K562 (cell line): ENCODE results near the gene OPA3. TPM values are rescaled to one million over a fixed set of nuclear protein-coding genes. Genes with fewer than 3 reads are reported as not detected.

Experiments used
- ATAC-seq: fragments of 200-7000 bp; cut with Tn5 transposase; 3 replicates; pipeline ENCODE4 v1.9.1; 2020; ENCODE audit warnings: moderate library complexity
- BruUV-seq: library from RNA; stranded (reverse); fragments of 400-500 nt; replicated peaks from 2 replicates; lab custom pipeline; 2021; lab: Mats Ljungman, UMichigan
- CTCF ChIA-PET: fragments of 300-600 bp; formaldehyde crosslinking; extraction: SDS; loops from one replicate; lab custom pipeline; 2021; ENCODE audit warnings: low intra/inter-chr PET ratio; lab: Yijun Ruan, JAX
- POLR2A ChIA-PET: fragments of 300-600, 350-650 bp; sonication (Branson Sonifier 250); formaldehyde crosslinking; extraction: SDS; loops from one replicate; lab custom pipeline; 2021; ENCODE audit warnings: antibody characterized with exemption, inconsistent platforms; lab: Yijun Ruan, JAX
- DNase-seq, 4 experiments: peaks; one replicate each; pipeline versions ENCODE4 v3.0.0 to v3.0.0-alpha.2; 2011 to 2018; ENCODE audit warnings: low spot score in 3 of 4, mixed read lengths in 3 of 4; ENCODE audit errors: extremely low read depth in 1 of 4
- FAIRE-seq: peaks from 2 replicates; lab custom pipeline; 2011; peaks lifted over from hg19 to GRCh38; lab: Jason Lieb, UNC
- H2AFZ ChIP-seq: 2 replicates; pipeline ENCODE4 v1.6.0; 2011; ENCODE audit warnings: low read depth, low read length, control low read depth, inconsistent platforms
- H3K27ac ChIP-seq: fragments of 200-600 bp; 3 replicates; pipeline ENCODE4 v1.8.0; 2011; ENCODE audit warnings: low read depth, mild to moderate bottlenecking, control low read depth, inconsistent platforms, low read length, moderate library complexity, mixed read lengths; ENCODE audit errors: extremely low read depth
- H3K27me3 ChIP-seq, 2 experiments: fragments of 300-600 bp in 1 of 2; 2 replicates in 1 of 2; 3 replicates in 1 of 2; pipeline versions ENCODE4 v1.6.0 to v1.8.0; 2011; ENCODE audit warnings: inconsistent platforms in 2 of 2, low read length in 2 of 2, mild to moderate bottlenecking in 1 of 2, mixed read lengths in 1 of 2, moderate library complexity in 1 of 2; ENCODE audit not compliant: control insufficient read depth in 2 of 2, insufficient read depth in 2 of 2
- H3K36me3 ChIP-seq: fragments of 300-600 bp; 3 replicates; pipeline ENCODE4 v1.8.0; 2011; ENCODE audit warnings: mild to moderate bottlenecking, low read length, inconsistent platforms; ENCODE audit not compliant: control insufficient read depth, insufficient read depth
- H3K4me1 ChIP-seq, 2 experiments: fragments of 200-600 bp in 1 of 2; replicated peaks in 1 of 2; 2 replicates in 1 of 2; 3 replicates in 1 of 2; pipeline versions ENCODE4 v1.5.1 to v1.8.0; 2011; ENCODE audit warnings: inconsistent platforms in 2 of 2, low read length in 2 of 2, mild to moderate bottlenecking in 1 of 2, mixed read lengths in 1 of 2, moderate library complexity in 1 of 2; ENCODE audit not compliant: control insufficient read depth in 2 of 2, insufficient read depth in 2 of 2
- H3K4me2 ChIP-seq: 2 replicates; pipeline ENCODE4 v1.6.1; 2011; ENCODE audit warnings: low read length, control low read depth, inconsistent platforms, mixed read lengths; ENCODE audit not compliant: insufficient read depth
- H3K4me3 ChIP-seq: fragments of 200-600 bp; sonication (generic), shearing (Covaris generic); 2 replicates; pipeline ENCODE4 v1.5.1; 2016; ENCODE audit warnings: control low read depth, inconsistent platforms
- H3K79me2 ChIP-seq: fragments of 200-600 bp; 3 replicates; pipeline ENCODE4 v1.8.0; 2011; ENCODE audit warnings: low read length, inconsistent platforms; ENCODE audit not compliant: control insufficient read depth, insufficient read depth
- H3K9ac ChIP-seq, 2 experiments: 2 replicates each; pipeline versions ENCODE4 v1.6.0 to v1.6.1; 2011; ENCODE audit warnings: low read depth in 2 of 2, low read length in 2 of 2, control low read depth in 1 of 2, inconsistent platforms in 1 of 2, mild to moderate bottlenecking in 1 of 2, mixed read lengths in 1 of 2; ENCODE audit not compliant: insufficient read depth in 1 of 2
- H3K9me1 ChIP-seq: one replicate; pipeline ENCODE4 v1.6.0; 2011; ENCODE audit warnings: inconsistent platforms, mild to moderate bottlenecking, low read length, moderate library complexity; ENCODE audit not compliant: control insufficient read depth, insufficient read depth
- H3K9me3 ChIP-seq: replicated peaks from 2 replicates; pipeline ENCODE4 v1.5.1; 2011; ENCODE audit warnings: low read depth, low read length, inconsistent platforms; ENCODE audit not compliant: control insufficient read depth, insufficient read depth
- H4K20me1 ChIP-seq: replicated peaks from 2 replicates; pipeline ENCODE4 v1.6.1; 2011; ENCODE audit warnings: low read length, inconsistent platforms, mixed read lengths; ENCODE audit not compliant: control insufficient read depth, insufficient read depth
- CHCHD3 ChIP-seq: fragments of 250-450 bp; sonication (Bioruptor Pico); IDR thresholded peaks from 2 replicates; pipeline ENCODE4 v2.1.2; 2022; ENCODE audit warnings: mild to moderate bottlenecking
- FOXA1 ChIP-seq: fragments of 450-650 bp; IDR thresholded peaks from 2 replicates; pipeline ENCODE4 v1.6.1; 2016; ENCODE audit warnings: mild to moderate bottlenecking, borderline replicate concordance
- MXI1 ChIP-seq: IDR thresholded peaks from 2 replicates; pipeline ENCODE4 v1.6.1; 2011; ENCODE audit warnings: low read depth, mild to moderate bottlenecking, improper control_type of control experiment, low read length
- NFRKB ChIP-seq: fragments of 450-650 bp; IDR thresholded peaks from 2 replicates; pipeline ENCODE4 v1.6.1; 2016; ENCODE audit warnings: low read depth
- ZNF23 ChIP-seq: fragments of 250-450 bp; sonication (Bioruptor Pico); IDR thresholded peaks from 2 replicates; pipeline ENCODE4 v1.4.0; 2020; ENCODE audit warnings: mild to moderate bottlenecking
- ZNF695 ChIP-seq: fragments of 450-650 bp; formaldehyde crosslinking; IDR thresholded peaks from 2 replicates; pipeline ENCODE4 v1.4.0; 2020; ENCODE audit warnings: mild to moderate bottlenecking, moderate library complexity
- ZNF707 ChIP-seq: fragments of 250-450 bp; sonication (Bioruptor Pico); conservative IDR thresholded peaks from 2 replicates; pipeline ENCODE4 v1.8.0; 2022; ENCODE audit warnings: inconsistent platforms, mild to moderate bottlenecking, moderate library complexity
- WGBS: fragments of 100-300 bp; shearing (Covaris generic); methylation state at CpG from one replicate; pipeline ENCODE4 v1.1.6; 2016; ENCODE audit warnings: low coverage, mixed read lengths; ENCODE audit not compliant: insufficient coverage; ENCODE audit errors: missing lambda C conversion rate; 5-methylcytosine and 5-hydroxymethylcytosine counted together
- in situ Hi-C: fragments of 300-500 bp; cut with MboI; formaldehyde crosslinking; loops from 4 replicates; pipeline ENCODE4 v1.15.0; 2018; ENCODE audit warnings: inconsistent platforms, mixed read lengths
- intact Hi-C: fragments of 100-400 bp; cut with micrococcal nuclease; formaldehyde crosslinking; loops from 2 replicates; pipeline ENCODE4 v1.14.2; 2022
- polyA plus RNA-seq, 8 experiments: library from polyadenylated mRNA; depleted of rRNA in 4 of 8; stranded (reverse) in 5 of 8; unstranded in 3 of 8; fragments of >200 nt; fragmentation: Nextera tagmentation in 2 of 8; fragmentation: Illumina TruSeq in 1 of 8; extraction: Ambion mirVana in 2 of 8; extraction: Trizol in 1 of 8; gene quantifications; 2 replicates each; pipeline versions ENCODE4 v1.2.1 to v1.2.3, GENCODE V29; 2011 to 2014; ENCODE audit warnings: inconsistent platforms in 1 of 8, missing spikeins in 1 of 8
- total RNA-seq, 7 experiments: library from RNA; depleted of rRNA in 6 of 7; stranded (reverse); fragments of >200 nt in 6 of 7; fragmentation: Illumina TruSeq in 2 of 7; extraction: Trizol in 2 of 7; gene quantifications; 2 replicates each; pipeline versions ENCODE4 v1.2.1 to v1.2.3, GENCODE V29; 2011 to 2021; ENCODE audit warnings: low replicate concordance in 1 of 7
- TF ChIP-seq, protein P1 (sequence below): fragments of 250-450 bp; sonication (Bioruptor Pico); IDR thresholded peaks from 2 replicates; pipeline ENCODE4 v1.9.0; 2021; ENCODE audit warnings: mild to moderate bottlenecking, inconsistent platforms
- TF ChIP-seq, protein P2 (sequence below): fragments of 450-650 bp; formaldehyde crosslinking; IDR thresholded peaks from 2 replicates; pipeline ENCODE4 v1.4.0; 2022; ENCODE audit warnings: mild to moderate bottlenecking, moderate library complexity
- TF ChIP-seq, protein P3 (sequence below): fragments of 200-800 bp; sonication (Bioruptor generic); IDR thresholded peaks from 2 replicates; pipeline ENCODE4 v1.6.1; 2016; ENCODE audit warnings: missing genetic modification characterization, missing compliant biosample characterization

Gene OPA3
- total and polyA plus RNA-seq, 9 of the 15 experiments (the other 6 are each of a cell fraction or from before 2014, with no cell fraction given), result 1.4 to 18.8 (median 9.0) TPM

DNA sequence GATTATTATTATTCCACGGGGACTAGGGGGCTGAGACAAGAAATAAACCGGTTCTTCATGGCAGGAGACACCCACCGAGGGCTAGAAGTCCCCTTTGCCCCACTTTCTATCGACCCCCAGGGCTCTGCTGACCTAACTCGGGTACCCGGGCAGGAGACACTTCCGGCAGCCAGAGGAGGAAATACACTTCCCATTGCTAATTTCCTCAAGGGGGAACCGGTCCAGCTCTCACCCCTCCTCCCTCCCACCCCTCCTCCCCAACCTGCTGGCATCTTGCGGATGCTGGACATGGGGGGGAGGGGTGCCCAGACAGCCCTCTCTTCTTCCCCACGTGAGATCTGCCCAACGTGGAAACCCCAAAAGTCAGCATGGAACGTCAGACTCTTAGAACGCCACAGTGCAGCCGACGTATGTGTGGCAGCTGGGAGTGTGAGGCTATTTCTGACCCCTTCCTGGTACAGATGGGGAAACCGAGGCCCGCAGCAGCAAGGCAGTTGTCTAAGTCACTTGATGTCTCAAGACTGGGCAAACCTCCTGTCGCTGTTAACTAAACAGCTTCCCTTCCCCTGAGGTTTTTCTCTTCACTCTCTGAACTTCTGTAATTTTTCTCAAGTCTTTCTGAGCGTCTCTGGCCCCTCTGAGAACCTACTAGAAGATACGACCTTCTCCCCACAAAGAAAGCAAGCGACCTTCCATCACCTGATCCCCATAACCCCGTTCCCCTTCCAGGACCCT lies 13.8 kb upstream of the OPA3 start:
- BruUV-seq, result no TSS peak
- no peak for ATAC-seq

More for the DNA sequence above, 13.8 kb upstream of the OPA3 start:
- in situ Hi-C loops, result loop anchor here (5.0 kb wide), 1 partner anchor 84 kb away; no protein-coding TSS in a partner anchor
- 2% methylated on average over 22 of the region's 22 CpGs for WGBS
- CTCF ChIA-PET, result interaction anchor here (0.6 to 0.7 kb wide), 2 partner anchors 45 to 189 kb away, joined by 3 to 4 read pairs; no protein-coding TSS in a partner anchor
- Histone ChIP-seq H3K9ac (peak overlapping the region in 1 of 2 experiments; percentile 67; a peak in 1 of 4 replicates), H3K4me1 (peaks cover 3 to 15% of the 10 kb centered on the region in 2 experiments; a peak in 3 of 5 replicates), H3K36me3 (no peaks in the 10 kb centered on the region), H3K9me3 (no peaks in the 10 kb centered on the region), H3K4me2 (peak overlapping the region; percentile 21; the same call in 1 of the 2 replicates), H3K79me2 (no peaks in the 10 kb centered on the region), H3K4me3 (no peak overlapping the region), H4K20me1 (0 out of 2 replicates have a peak, but pooled peaks cover 3% of the 10 kb centered on the region), H3K27ac (no peak overlapping the region), H3K9me1 (no peaks in the 10 kb centered on the region), H3K27me3 (peaks cover 41 to 54% of the 10 kb centered on the region in 2 experiments), H2AFZ (peak overlapping the region; percentile 27; the same call in 1 of the 2 replicates)
- no peak for FAIRE-seq
- POLR2A ChIA-PET, result interaction anchor here (0.6 to 1.2 kb wide), 6 partner anchors 9 to 44 kb away, joined by 3 to 6 read pairs (median 4); no protein-coding TSS in a partner anchor
- no peak for TF ChIP-seq ZNF23
- no peak for TF ChIP-seq CHCHD3 (CRISPR knock-in tag)
- no peak for TF ChIP-seq MXI1
- TF ChIP-seq FOXA1, result no peak
- TF ChIP-seq NFRKB, result no peak
- TF ChIP-seq, protein P1, sequence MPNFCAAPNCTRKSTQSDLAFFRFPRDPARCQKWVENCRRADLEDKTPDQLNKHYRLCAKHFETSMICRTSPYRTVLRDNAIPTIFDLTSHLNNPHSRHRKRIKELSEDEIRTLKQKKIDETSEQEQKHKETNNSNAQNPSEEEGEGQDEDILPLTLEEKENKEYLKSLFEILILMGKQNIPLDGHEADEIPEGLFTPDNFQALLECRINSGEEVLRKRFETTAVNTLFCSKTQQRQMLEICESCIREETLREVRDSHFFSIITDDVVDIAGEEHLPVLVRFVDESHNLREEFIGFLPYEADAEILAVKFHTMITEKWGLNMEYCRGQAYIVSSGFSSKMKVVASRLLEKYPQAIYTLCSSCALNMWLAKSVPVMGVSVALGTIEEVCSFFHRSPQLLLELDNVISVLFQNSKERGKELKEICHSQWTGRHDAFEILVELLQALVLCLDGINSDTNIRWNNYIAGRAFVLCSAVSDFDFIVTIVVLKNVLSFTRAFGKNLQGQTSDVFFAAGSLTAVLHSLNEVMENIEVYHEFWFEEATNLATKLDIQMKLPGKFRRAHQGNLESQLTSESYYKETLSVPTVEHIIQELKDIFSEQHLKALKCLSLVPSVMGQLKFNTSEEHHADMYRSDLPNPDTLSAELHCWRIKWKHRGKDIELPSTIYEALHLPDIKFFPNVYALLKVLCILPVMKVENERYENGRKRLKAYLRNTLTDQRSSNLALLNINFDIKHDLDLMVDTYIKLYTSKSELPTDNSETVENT (CRISPR knock-in tag), result no peak
- no peak for TF ChIP-seq ZNF707 (CRISPR knock-in tag)
- TF ChIP-seq, protein P2, sequence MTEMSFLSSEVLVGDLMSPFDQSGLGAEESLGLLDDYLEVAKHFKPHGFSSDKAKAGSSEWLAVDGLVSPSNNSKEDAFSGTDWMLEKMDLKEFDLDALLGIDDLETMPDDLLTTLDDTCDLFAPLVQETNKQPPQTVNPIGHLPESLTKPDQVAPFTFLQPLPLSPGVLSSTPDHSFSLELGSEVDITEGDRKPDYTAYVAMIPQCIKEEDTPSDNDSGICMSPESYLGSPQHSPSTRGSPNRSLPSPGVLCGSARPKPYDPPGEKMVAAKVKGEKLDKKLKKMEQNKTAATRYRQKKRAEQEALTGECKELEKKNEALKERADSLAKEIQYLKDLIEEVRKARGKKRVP, result no peak
- no peak for TF ChIP-seq ZNF695 (CRISPR knock-in tag)
- TF ChIP-seq, protein P3, sequence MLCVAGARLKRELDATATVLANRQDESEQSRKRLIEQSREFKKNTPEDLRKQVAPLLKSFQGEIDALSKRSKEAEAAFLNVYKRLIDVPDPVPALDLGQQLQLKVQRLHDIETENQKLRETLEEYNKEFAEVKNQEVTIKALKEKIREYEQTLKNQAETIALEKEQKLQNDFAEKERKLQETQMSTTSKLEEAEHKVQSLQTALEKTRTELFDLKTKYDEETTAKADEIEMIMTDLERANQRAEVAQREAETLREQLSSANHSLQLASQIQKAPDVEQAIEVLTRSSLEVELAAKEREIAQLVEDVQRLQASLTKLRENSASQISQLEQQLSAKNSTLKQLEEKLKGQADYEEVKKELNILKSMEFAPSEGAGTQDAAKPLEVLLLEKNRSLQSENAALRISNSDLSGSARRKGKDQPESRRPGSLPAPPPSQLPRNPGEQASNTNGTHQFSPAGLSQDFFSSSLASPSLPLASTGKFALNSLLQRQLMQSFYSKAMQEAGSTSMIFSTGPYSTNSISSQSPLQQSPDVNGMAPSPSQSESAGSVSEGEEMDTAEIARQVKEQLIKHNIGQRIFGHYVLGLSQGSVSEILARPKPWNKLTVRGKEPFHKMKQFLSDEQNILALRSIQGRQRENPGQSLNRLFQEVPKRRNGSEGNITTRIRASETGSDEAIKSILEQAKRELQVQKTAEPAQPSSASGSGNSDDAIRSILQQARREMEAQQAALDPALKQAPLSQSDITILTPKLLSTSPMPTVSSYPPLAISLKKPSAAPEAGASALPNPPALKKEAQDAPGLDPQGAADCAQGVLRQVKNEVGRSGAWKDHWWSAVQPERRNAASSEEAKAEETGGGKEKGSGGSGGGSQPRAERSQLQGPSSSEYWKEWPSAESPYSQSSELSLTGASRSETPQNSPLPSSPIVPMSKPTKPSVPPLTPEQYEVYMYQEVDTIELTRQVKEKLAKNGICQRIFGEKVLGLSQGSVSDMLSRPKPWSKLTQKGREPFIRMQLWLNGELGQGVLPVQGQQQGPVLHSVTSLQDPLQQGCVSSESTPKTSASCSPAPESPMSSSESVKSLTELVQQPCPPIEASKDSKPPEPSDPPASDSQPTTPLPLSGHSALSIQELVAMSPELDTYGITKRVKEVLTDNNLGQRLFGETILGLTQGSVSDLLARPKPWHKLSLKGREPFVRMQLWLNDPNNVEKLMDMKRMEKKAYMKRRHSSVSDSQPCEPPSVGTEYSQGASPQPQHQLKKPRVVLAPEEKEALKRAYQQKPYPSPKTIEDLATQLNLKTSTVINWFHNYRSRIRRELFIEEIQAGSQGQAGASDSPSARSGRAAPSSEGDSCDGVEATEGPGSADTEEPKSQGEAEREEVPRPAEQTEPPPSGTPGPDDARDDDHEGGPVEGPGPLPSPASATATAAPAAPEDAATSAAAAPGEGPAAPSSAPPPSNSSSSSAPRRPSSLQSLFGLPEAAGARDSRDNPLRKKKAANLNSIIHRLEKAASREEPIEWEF (CRISPR knock-in tag), result no peak
- intact Hi-C loops, result no loop called here
- no peak for DNase-seq
